Endodermal cell (in vitro differentiated cells): Measurements from ENCODE around the gene EAPP. TPM values are rescaled to one million over a fixed set of nuclear protein-coding genes. Genes with fewer than 3 reads are reported as not detected.

ENCODE experiments used
- DNase-seq: peaks from one replicate; pipeline ENCODE4 v3.0.0-alpha.2; 2017
- H3K27ac ChIP-seq: 2 replicates; pipeline ENCODE4 v1.5.1; 2013; ENCODE audit warnings: mild to moderate bottlenecking, low read depth, low read length, moderate library complexity
- H3K27me3 ChIP-seq: 2 replicates; pipeline ENCODE4 v1.6.1; 2013; ENCODE audit warnings: mild to moderate bottlenecking, low read length, moderate library complexity; ENCODE audit not compliant: insufficient read depth, control insufficient read depth, poor library complexity, severe bottlenecking
- H3K36me3 ChIP-seq: 2 replicates; pipeline ENCODE4 v1.7.0; 2013; ENCODE audit warnings: mild to moderate bottlenecking, low read length, moderate library complexity; ENCODE audit not compliant: control insufficient read depth, insufficient read depth
- H3K4me1 ChIP-seq: one replicate; pipeline ENCODE4 v1.7.0; 2013; ENCODE audit warnings: low read length; ENCODE audit not compliant: control insufficient read depth, insufficient read depth
- H3K4me3 ChIP-seq: 2 replicates; pipeline ENCODE4 v1.5.1; 2013; ENCODE audit warnings: mild to moderate bottlenecking, low read length, moderate library complexity
- H3K9ac ChIP-seq: 2 replicates; pipeline ENCODE4 v1.6.1; 2013; ENCODE audit warnings: mild to moderate bottlenecking, low read length, moderate library complexity; ENCODE audit not compliant: poor library complexity, severe bottlenecking; ENCODE audit errors: extremely low read depth
- H3K9me3 ChIP-seq: 2 replicates; pipeline ENCODE4 v1.6.1; 2013; ENCODE audit warnings: mild to moderate bottlenecking, low read length, moderate library complexity; ENCODE audit not compliant: control insufficient read depth
- H3K27ac Mint-ChIP-seq: 2 replicates; pipeline ENCODE4 v1.8.0; 2020; ENCODE audit warnings: mixed read lengths
- H3K27me3 Mint-ChIP-seq: 2 replicates; pipeline ENCODE4 v1.8.0; 2021; ENCODE audit warnings: mild to moderate bottlenecking, mixed read lengths; ENCODE audit not compliant: insufficient read depth
- H3K36me3 Mint-ChIP-seq: 2 replicates; pipeline ENCODE4 v1.8.0; 2020; ENCODE audit warnings: low read depth, mixed read lengths
- H3K4me1 Mint-ChIP-seq: 2 replicates; pipeline ENCODE4 v1.8.0; 2020; ENCODE audit warnings: mixed read lengths
- H3K4me3 Mint-ChIP-seq: 2 replicates; pipeline ENCODE4 v1.8.0; 2020; ENCODE audit warnings: mild to moderate bottlenecking, moderate library complexity, mixed read lengths
- H3K9me3 Mint-ChIP-seq: 2 replicates; pipeline ENCODE4 v1.8.0; 2020; ENCODE audit warnings: mild to moderate bottlenecking, mixed read lengths
- CTCF ChIP-seq: fragments of 200-600 bp; sonication (generic); conservative IDR thresholded peaks from 2 replicates; pipeline ENCODE4 v1.5.0; 2021; ENCODE audit warnings: antibody characterized with exemption, mild to moderate bottlenecking
- WGBS, 2 experiments: methylation state at CpG; one replicate each; pipeline versions ENCODE4 v1.1.5 to v1.1.7; 2013; ENCODE audit warnings: missing lambda C conversion rate in 2 of 2, mixed read lengths in 1 of 2; ENCODE audit not compliant: insufficient coverage in 1 of 2, insufficient read length in 1 of 2; 5-methylcytosine and 5-hydroxymethylcytosine counted together
- total RNA-seq, 2 donors: library from RNA; stranded (reverse); fragmentation: NEBNext Ultra II Directional in 1 of 2; extraction: Animal tissue kit (Norgen Biotek cat#: 25700) in 1 of 2; gene quantifications; 2 replicates in 1 of 2; 3 replicates in 1 of 2; pipeline ENCODE4 v1.2.1, GENCODE V29; 2021

EAPP gene
- total RNA-seq, 2 donors from 2014 or later: 34.7 to 38.6 TPM

GRCh38 chr14:34580381-34580780 lies 40.9 kb upstream of the EAPP start:
- no peak overlapping the region for H3K9ac ChIP-seq
- no peaks in the 10 kb centered on the region for H3K4me1 Mint-ChIP-seq
- H3K4me3 Mint-ChIP-seq: no peak overlapping the region
- H3K27me3 ChIP-seq: no peaks in the 10 kb centered on the region
- H3K9me3 ChIP-seq: no peaks in the 10 kb centered on the region
- no peak overlapping the region for H3K27ac Mint-ChIP-seq
- H3K27me3 Mint-ChIP-seq: no peaks in the 10 kb centered on the region
- H3K36me3 ChIP-seq: peaks cover 62% of the 10 kb centered on the region
- DNase-seq: no peak
- H3K4me3 ChIP-seq: no peak overlapping the region
- no peak overlapping the region for H3K27ac ChIP-seq
- 98 to 100% methylated on average over 1 to 4 of the region's 5 CpGs for WGBS, 2 experiments
- no peaks in the 10 kb centered on the region for H3K9me3 Mint-ChIP-seq
- peaks cover 65% of the 10 kb centered on the region for H3K36me3 Mint-ChIP-seq
- H3K4me1 ChIP-seq: no peaks in the 10 kb centered on the region
- no peak for TF ChIP-seq CTCF

- no peaks in the 10 kb centered on the region for H3K9me3 ChIP-seq
- Mint-ChIP-seq H3K27me3 (no peaks in the 10 kb centered on the region), H3K4me3 (no peak overlapping the region), H3K4me1 (no peaks in the 10 kb centered on the region), H3K27ac (no peak overlapping the region), H3K36me3 (peaks cover 57% of the 10 kb centered on the region), H3K9me3 (no peaks in the 10 kb centered on the region)
- peaks cover 52% of the 10 kb centered on the region for H3K36me3 ChIP-seq
- no peaks in the 10 kb centered on the region for H3K27me3 ChIP-seq
- H3K4me1 ChIP-seq: no peaks in the 10 kb centered on the region
- H3K4me3 ChIP-seq: no peak overlapping the region
- DNase-seq: no peak
- no peak overlapping the region for H3K27ac ChIP-seq
- WGBS, 2 experiments: 81 to 91% methylated on average over 2 to 3 of the region's 3 CpGs
- no peak for TF ChIP-seq CTCF
- no peak overlapping the region for H3K9ac ChIP-seq
Measured at GRCh38 chr14:34571771-34572170, 32.3 kb upstream of the EAPP start.

GRCh38 chr14:34569750-34570149 lies 30.2 kb upstream of the EAPP start:
- H3K4me1 Mint-ChIP-seq: no peaks in the 10 kb centered on the region
- no peak overlapping the region for H3K27ac ChIP-seq
- no peak overlapping the region for H3K4me3 ChIP-seq
- WGBS, 2 experiments: 80 to 94% methylated on average over 1 to 4 of the region's 4 CpGs
- no peak for DNase-seq
- peaks cover 62% of the 10 kb centered on the region for H3K36me3 Mint-ChIP-seq
- no peak for TF ChIP-seq CTCF
- no peaks in the 10 kb centered on the region for H3K9me3 Mint-ChIP-seq
- H3K27me3 ChIP-seq: no peaks in the 10 kb centered on the region
- H3K9ac ChIP-seq: no peak overlapping the region
- no peaks in the 10 kb centered on the region for H3K9me3 ChIP-seq
- no peak overlapping the region for H3K4me3 Mint-ChIP-seq
- H3K36me3 ChIP-seq: peaks cover 53% of the 10 kb centered on the region
- no peaks in the 10 kb centered on the region for H3K4me1 ChIP-seq
- H3K27ac Mint-ChIP-seq: no peak overlapping the region
- H3K27me3 Mint-ChIP-seq: no peaks in the 10 kb centered on the region
